Measurements from ENCODE around the gene ITIH3.

DNA sequence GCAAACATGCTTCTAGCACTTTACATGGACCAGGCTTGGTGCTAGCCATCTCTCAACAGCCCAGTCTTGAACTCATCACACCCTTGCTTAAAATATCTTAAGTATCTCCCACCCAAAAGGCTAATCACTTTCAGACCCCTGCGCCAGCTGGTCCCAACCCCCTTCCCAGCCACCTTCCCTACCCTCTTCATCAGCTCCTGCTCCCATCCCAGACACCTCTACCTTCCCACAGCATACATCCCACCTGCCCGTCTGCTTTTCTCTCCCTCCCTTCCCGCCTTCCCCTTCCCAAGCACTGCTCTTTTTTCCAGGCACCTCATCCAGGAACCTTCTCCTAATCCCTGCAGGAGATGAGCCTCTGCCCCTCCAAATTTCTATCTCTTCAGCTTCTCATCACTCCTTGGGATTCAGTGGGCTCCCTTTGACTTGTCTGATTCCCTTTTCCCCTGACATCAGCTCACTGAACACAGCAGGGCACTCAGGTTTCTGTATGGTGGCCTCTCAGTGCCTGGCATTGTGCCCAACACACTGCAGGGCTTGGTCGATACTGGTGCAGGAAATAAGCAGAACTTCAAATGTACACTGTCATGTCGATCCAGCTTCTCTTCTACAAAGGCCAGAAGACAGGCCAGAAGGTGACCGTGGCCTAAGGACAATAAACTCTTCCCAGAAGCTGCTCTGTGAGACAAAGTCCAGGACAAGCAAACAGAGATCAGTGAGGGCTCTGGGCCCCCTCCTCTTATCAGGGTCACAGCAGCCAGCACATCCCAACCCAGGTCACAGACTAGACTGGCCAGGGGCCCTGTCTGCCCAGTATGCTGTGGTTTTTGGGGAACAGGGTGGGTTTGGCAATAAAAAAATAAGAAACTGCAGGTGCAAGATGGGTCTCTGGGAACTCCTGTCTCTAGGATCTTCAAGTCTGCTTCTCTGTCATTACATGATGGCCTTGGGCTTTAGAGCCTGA is 19.4 kb upstream of the ITIH3 start:
- TF ChIP-seq, protein P1, sequence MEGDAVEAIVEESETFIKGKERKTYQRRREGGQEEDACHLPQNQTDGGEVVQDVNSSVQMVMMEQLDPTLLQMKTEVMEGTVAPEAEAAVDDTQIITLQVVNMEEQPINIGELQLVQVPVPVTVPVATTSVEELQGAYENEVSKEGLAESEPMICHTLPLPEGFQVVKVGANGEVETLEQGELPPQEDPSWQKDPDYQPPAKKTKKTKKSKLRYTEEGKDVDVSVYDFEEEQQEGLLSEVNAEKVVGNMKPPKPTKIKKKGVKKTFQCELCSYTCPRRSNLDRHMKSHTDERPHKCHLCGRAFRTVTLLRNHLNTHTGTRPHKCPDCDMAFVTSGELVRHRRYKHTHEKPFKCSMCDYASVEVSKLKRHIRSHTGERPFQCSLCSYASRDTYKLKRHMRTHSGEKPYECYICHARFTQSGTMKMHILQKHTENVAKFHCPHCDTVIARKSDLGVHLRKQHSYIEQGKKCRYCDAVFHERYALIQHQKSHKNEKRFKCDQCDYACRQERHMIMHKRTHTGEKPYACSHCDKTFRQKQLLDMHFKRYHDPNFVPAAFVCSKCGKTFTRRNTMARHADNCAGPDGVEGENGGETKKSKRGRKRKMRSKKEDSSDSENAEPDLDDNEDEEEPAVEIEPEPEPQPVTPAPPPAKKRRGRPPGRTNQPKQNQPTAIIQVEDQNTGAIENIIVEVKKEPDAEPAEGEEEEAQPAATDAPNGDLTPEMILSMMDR (IDR thresholded peaks at IDR 0.05) = no peak
- no peak for TF ChIP-seq POLR2A (IDR thresholded peaks at IDR 0.05)
- no peak for TF ChIP-seq POLR2AphosphoS5 (IDR thresholded peaks at IDR 0.05)

All from transverse colon (tissue), 4 donors.